Liver (tissue), 3 donors: ENCODE data around the gene FUCA2.

Experiments
- ATF3 ChIP-seq: IDR thresholded peaks from 2 replicates; pipeline ENCODE4 v1.6.1; 2016; ENCODE audit warnings: antibody characterized with exemption
- CTCF ChIP-seq: fragments of 150-350 bp; IDR thresholded peaks from 2 replicates; pipeline ENCODE4 v1.5.1; 2017; ENCODE audit warnings: improper control_type of control experiment, low read depth, low read length; ENCODE audit not compliant: missing input control
- EGR1 ChIP-seq, 2 donors: IDR thresholded peaks; 2 replicates each; pipeline ENCODE4 v1.6.1; 2016 to 2018; ENCODE audit warnings: antibody characterized with exemption in 2 of 2, low read depth in 2 of 2
- FOXA1 ChIP-seq: IDR thresholded peaks from 2 replicates; pipeline ENCODE4 v1.6.1; 2016; ENCODE audit warnings: antibody characterized with exemption
- GABPA ChIP-seq, 2 donors: IDR thresholded peaks in 1 of 2; conservative IDR thresholded peaks in 1 of 2; 2 replicates each; pipeline ENCODE4 v1.6.1; 2016; ENCODE audit warnings: antibody characterized with exemption in 2 of 2, mild to moderate bottlenecking in 1 of 2, moderate library complexity in 1 of 2
- JUND ChIP-seq, 2 donors: IDR thresholded peaks; 2 replicates each; pipeline ENCODE4 v1.6.1; 2016; ENCODE audit warnings: antibody characterized with exemption in 2 of 2
- MAX ChIP-seq: IDR thresholded peaks from 2 replicates; pipeline ENCODE4 v1.6.1; 2016; ENCODE audit warnings: antibody characterized with exemption
- RAD21 ChIP-seq, 2 donors: IDR thresholded peaks; 2 replicates each; pipeline ENCODE4 v1.6.1; 2016; ENCODE audit warnings: antibody characterized with exemption in 2 of 2, mild to moderate bottlenecking in 2 of 2
- RXRA ChIP-seq, 2 donors: IDR thresholded peaks; 2 replicates each; pipeline ENCODE4 v1.6.1; 2017 to 2018; ENCODE audit warnings: antibody characterized with exemption in 2 of 2, mild to moderate bottlenecking in 1 of 2
- SP1 ChIP-seq: IDR thresholded peaks from 2 replicates; pipeline ENCODE4 v1.6.1; 2018; ENCODE audit warnings: antibody characterized with exemption, mild to moderate bottlenecking
- TAF1 ChIP-seq: conservative IDR thresholded peaks from 2 replicates; pipeline ENCODE4 v1.6.1; 2016; ENCODE audit warnings: antibody characterized with exemption, mild to moderate bottlenecking
- YY1 ChIP-seq: IDR thresholded peaks from 2 replicates; pipeline ENCODE4 v1.6.1; 2016; ENCODE audit warnings: antibody characterized with exemption, mild to moderate bottlenecking
- donor health status: healthy.
- donor health status: healthy.

- no peak for TF ChIP-seq RAD21 (IDR thresholded peaks at IDR 0.05)
- TF ChIP-seq CTCF = no peak
- TF ChIP-seq ATF3 = no peak
- TF ChIP-seq EGR1 (IDR thresholded peaks at IDR 0.05; ENCODE audit: low read depth in 2 of 2) = no peak
- TF ChIP-seq MAX = no peak
- no peak for TF ChIP-seq SP1
- no peak for TF ChIP-seq FOXA1
- TF ChIP-seq YY1 = no peak
- TF ChIP-seq RXRA (IDR thresholded peaks at IDR 0.05) = no peak
- TF ChIP-seq TAF1 = no peak
- TF ChIP-seq JUND (IDR thresholded peaks at IDR 0.05) = no peak
- TF ChIP-seq GABPA (IDR thresholded peaks at IDR 0.05 in 1 of 2, conservative IDR thresholded peaks at IDR 0.05 in 1 of 2) = no peak
Measured at GRCh38 chr6:143549221-143549948, 37.9 kb upstream of the FUCA2 start.
